ENCODE measurements around the gene PEX5L.

- TF ChIP-seq CTCF (IDR thresholded peaks at IDR 0.05) (no peak), POLR2A (IDR thresholded peaks at IDR 0.05) (no peak)
Measured at GRCh38 chr3:179884136-179884535, 152.6 kb downstream of the PEX5L start.
